Measurements from ENCODE around the gene SUDS3. TPM values are rescaled to one million over a fixed set of nuclear protein-coding genes. Genes with fewer than 3 reads are reported as not detected.
A peak's percentile ranks its signal among the peaks of the same experiment; 100 is the strongest.

The SUDS3 gene
- total RNA-seq, 1 experiment from 2014 or later: 50.7 TPM

GRCh38 chr12:118334241-118334640 lies 42.1 kb upstream of the SUDS3 start:
- Histone ChIP-seq H3K9me3 (ENCODE audit: insufficient read depth, low read depth) (no peaks in the 10 kb centered on the region), H3K27ac (no peak overlapping the region), H3K4me1 (replicated peaks; ENCODE audit: insufficient read depth) (peaks cover 11% of the 10 kb centered on the region), H3K4me3 (no peak overlapping the region), H3K4me2 (no peak overlapping the region), H3F3A (ENCODE audit: insufficient read depth, low read depth) (no peaks in the 10 kb centered on the region; the same call in 1 of the 2 replicates), H3K36me3 (ENCODE audit: low read depth) (no peaks in the 10 kb centered on the region), H4K20me1 (ENCODE audit: insufficient read depth) (no peaks in the 10 kb centered on the region), H3K27me3 (ENCODE audit: insufficient read depth, low read depth) (no peaks in the 10 kb centered on the region), H3K9me2 (ENCODE audit: insufficient read depth) (no peaks in the 10 kb centered on the region), H2AFZ (no peak overlapping the region), H3K79me2 (ENCODE audit: low read depth) (peaks cover 2% of the 10 kb centered on the region; the same call in 1 of the 2 replicates)
- ChIA-PET CTCF (no interaction called here), POLR2A (ENCODE audit: unreplicated experiment) (no interaction called here)
- no TSS peak for BruUV-seq (replicated peaks)
- no peak for DNase-seq
- TF ChIP-seq EZH2 (IDR thresholded peaks at IDR 0.05; ENCODE audit: low read depth) (no peak), CTCF (conservative IDR thresholded peaks at IDR 0.05) (no peak)
- intact Hi-C loops (cut with micrococcal nuclease; ENCODE audit: unreplicated experiment): no loop called here

- H3F3A ChIP-seq (ENCODE audit: insufficient read depth, low read depth): no peaks in the 10 kb centered on the region; the same call in 1 of the 2 replicates
- H3K4me1 ChIP-seq (replicated peaks; ENCODE audit: insufficient read depth): peaks cover 11% of the 10 kb centered on the region
- no peak overlapping the region for H3K4me3 ChIP-seq
- H2AFZ ChIP-seq: no peak overlapping the region
- no peaks in the 10 kb centered on the region for H3K9me2 ChIP-seq (ENCODE audit: insufficient read depth)
- no peak for DNase-seq
- TF ChIP-seq EZH2 (IDR thresholded peaks at IDR 0.05; ENCODE audit: low read depth) (no peak), CTCF (conservative IDR thresholded peaks at IDR 0.05) (no peak)
- peaks cover 2% of the 10 kb centered on the region; the same call in 1 of the 2 replicates for H3K79me2 ChIP-seq (ENCODE audit: low read depth)
- ChIA-PET CTCF (interaction anchor here (0.6 kb wide), 1 partner anchor 29 kb away, joined by 6 read pairs; no protein-coding TSS in a partner anchor), POLR2A (ENCODE audit: unreplicated experiment) (no interaction called here)
- no peaks in the 10 kb centered on the region for H3K36me3 ChIP-seq (ENCODE audit: low read depth)
- H4K20me1 ChIP-seq (ENCODE audit: insufficient read depth): no peaks in the 10 kb centered on the region
- H3K27me3 ChIP-seq (ENCODE audit: insufficient read depth, low read depth): no peaks in the 10 kb centered on the region
- intact Hi-C loops (cut with micrococcal nuclease; ENCODE audit: unreplicated experiment): no loop called here
- no peaks in the 10 kb centered on the region for H3K9me3 ChIP-seq (ENCODE audit: insufficient read depth, low read depth)
- no peak overlapping the region for H3K4me2 ChIP-seq
- no peak overlapping the region for H3K27ac ChIP-seq
- no TSS peak for BruUV-seq (replicated peaks)
Observed at GRCh38 chr12:118334939-118335567, 41.3 kb upstream of the SUDS3 start.

GRCh38 chr12:118336123-118336522 lies 40.2 kb upstream of the SUDS3 start:
- ChIA-PET CTCF (interaction anchor here (0.9 kb wide), 1 partner anchor 155 kb away, joined by 3 read pairs; no protein-coding TSS in a partner anchor), POLR2A (ENCODE audit: unreplicated experiment) (no interaction called here)
- Histone ChIP-seq H3K4me3 (no peak overlapping the region), H3K9me3 (ENCODE audit: insufficient read depth, low read depth) (no peaks in the 10 kb centered on the region), H3K4me2 (peak overlapping the region; percentile 23), H3K4me1 (replicated peaks; ENCODE audit: insufficient read depth) (peaks cover 11% of the 10 kb centered on the region), H3K79me2 (ENCODE audit: low read depth) (peaks cover 2% of the 10 kb centered on the region; the same call in 1 of the 2 replicates), H3K27ac (peak overlapping the region; percentile 32; the same call in 1 of the 2 replicates), H3K36me3 (ENCODE audit: low read depth) (no peaks in the 10 kb centered on the region), H3K27me3 (ENCODE audit: insufficient read depth, low read depth) (no peaks in the 10 kb centered on the region), H3K9me2 (ENCODE audit: insufficient read depth) (no peaks in the 10 kb centered on the region), H4K20me1 (ENCODE audit: insufficient read depth) (no peaks in the 10 kb centered on the region), H3F3A (ENCODE audit: insufficient read depth, low read depth) (no peaks in the 10 kb centered on the region; the same call in 1 of the 2 replicates), H2AFZ (no peak overlapping the region)
- no peak for TF ChIP-seq CTCF (conservative IDR thresholded peaks at IDR 0.05)
- TF ChIP-seq EZH2 (IDR thresholded peaks at IDR 0.05; ENCODE audit: low read depth): no peak
- intact Hi-C loops (cut with micrococcal nuclease; ENCODE audit: unreplicated experiment): no loop called here
- no TSS peak for BruUV-seq (replicated peaks)
- DNase-seq: no peak

Data from PC-9 (cell line).